ENCODE results near the gene MYO6. TPM values are rescaled to one million over a fixed set of nuclear protein-coding genes. Genes with fewer than 3 reads are reported as not detected.
"Not testable (repeated sequence)": the region's sequence is repeated elsewhere in the genome, so short reads cannot be mapped to it uniquely, and the experiment has no call there.

The MYO6 gene
- total RNA-seq, result 10 to 100 TPM; 16.0 to 28.3 (median 18.3) TPM
- long read RNA-seq, partial matches to known transcripts, result 4 of 5 reads
- long read RNA-seq, other reads (novel, unspliced or antisense), result 1 of 5 reads

DNA sequence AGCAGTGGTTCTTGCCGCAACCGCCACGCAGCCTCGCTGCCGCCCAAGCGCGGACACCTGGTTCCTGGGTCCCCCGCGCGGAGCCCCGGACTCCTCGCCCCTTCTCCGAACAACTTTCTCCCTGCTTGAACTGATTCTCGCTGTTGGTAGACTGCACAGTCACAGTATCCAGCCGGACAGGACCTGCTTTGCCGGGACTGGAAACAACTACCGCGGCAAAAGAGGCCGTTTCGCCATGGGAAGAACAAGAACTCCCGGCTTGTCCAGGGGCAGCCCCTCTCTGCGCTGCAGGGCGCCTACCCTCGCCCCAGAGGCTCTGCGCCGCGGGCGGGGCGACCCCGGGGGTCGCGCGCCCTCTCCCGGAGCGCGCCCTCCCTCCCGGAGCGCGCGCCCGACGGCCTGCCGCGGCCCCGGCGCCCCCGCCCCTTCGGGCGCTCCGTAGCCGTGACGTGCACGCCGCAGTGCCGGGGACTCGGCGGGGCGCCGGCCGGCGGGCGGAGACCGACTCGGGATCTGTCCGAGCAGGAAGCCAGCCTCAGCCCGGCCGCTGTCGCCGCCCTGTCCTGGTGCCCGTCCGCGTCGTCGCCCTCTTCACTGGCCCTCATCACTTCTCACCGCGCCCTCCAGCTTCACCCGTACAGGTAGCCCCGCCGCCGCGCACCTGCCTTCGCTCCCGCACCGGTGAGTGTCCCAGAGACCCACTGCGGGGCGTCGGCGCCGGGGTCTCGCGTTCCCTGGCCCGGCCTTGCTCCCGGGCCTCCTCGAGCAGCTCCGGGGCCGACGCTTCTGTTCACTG lies at the start of gene MYO6:
TSS of gene MYO6 (plus strand) at position 497 of the 796 bp plus-strand sequence. CDS start 68,309 bp downstream, outside the sequence.
- DNase-seq (peak; percentile 87 to 88 (median 88)), ATAC-seq (peak; percentile 88 to 97 (median 96))
- Histone ChIP-seq H3K4me1 (peaks cover 0 to 3% (median 0%) of the 10 kb centered on the region in 4 donors), H3K9me3 (no peaks in the 10 kb centered on the region), H3K27me3 (no peaks in the 10 kb centered on the region), H3K36me3 (no peaks in the 10 kb centered on the region), H3K4me3 (peak within 1 kb of the TSS; percentile 90 to 97 (median 91)), H3K27ac (peak within 1 kb of the TSS; percentile 85 to 90 (median 87))
- intact Hi-C loops (cut with DNase I), result no loop called here
- WGBS (ENCODE audit: insufficient coverage, low coverage, low lambda C conversion rate, missing lambda C conversion rate), result 0% methylated on average over 11 of the region's 97 CpGs
- TF ChIP-seq, protein P1, sequence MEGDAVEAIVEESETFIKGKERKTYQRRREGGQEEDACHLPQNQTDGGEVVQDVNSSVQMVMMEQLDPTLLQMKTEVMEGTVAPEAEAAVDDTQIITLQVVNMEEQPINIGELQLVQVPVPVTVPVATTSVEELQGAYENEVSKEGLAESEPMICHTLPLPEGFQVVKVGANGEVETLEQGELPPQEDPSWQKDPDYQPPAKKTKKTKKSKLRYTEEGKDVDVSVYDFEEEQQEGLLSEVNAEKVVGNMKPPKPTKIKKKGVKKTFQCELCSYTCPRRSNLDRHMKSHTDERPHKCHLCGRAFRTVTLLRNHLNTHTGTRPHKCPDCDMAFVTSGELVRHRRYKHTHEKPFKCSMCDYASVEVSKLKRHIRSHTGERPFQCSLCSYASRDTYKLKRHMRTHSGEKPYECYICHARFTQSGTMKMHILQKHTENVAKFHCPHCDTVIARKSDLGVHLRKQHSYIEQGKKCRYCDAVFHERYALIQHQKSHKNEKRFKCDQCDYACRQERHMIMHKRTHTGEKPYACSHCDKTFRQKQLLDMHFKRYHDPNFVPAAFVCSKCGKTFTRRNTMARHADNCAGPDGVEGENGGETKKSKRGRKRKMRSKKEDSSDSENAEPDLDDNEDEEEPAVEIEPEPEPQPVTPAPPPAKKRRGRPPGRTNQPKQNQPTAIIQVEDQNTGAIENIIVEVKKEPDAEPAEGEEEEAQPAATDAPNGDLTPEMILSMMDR (IDR thresholded peaks at IDR 0.05), result peak in 1 of 4 donors; percentile 4
- TF ChIP-seq POLR2A (IDR thresholded peaks at IDR 0.05), result peak; percentile 96

DNA sequence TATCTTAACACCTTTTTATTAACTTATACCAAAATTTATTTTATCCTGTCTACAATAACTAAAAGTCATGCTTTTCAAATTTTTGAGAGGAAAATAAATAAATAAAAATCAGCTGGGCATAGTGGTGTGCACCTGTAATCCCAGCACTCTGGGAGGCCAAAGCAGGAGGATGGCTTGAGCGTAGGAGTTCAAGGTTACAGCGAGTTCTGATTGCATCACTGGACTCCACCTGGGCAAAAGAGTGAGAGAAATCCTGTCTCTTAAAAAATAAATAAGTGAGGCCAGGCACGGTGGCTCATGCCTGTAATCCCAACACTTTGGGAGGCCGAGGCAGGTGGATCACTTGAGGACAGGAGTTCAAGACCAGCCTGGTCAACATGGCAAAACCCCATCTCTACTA lies 40.7 kb upstream of the MYO6 start:
- H3K27me3 ChIP-seq; H3K4me1 ChIP-seq; H3K4me3 ChIP-seq; H3K9me3 ChIP-seq; intact Hi-C loops (cut with DNase I); DNase-seq; H3K27ac ChIP-seq; ATAC-seq: not testable (repeated sequence)
- 100% methylated on average over 4 of the region's 4 CpGs for WGBS (ENCODE audit: insufficient coverage, low coverage, low lambda C conversion rate, missing lambda C conversion rate)
- H3K36me3 ChIP-seq, result peaks cover 0 to 42% (median 6%) of the 10 kb centered on the region in 4 donors

DNA sequence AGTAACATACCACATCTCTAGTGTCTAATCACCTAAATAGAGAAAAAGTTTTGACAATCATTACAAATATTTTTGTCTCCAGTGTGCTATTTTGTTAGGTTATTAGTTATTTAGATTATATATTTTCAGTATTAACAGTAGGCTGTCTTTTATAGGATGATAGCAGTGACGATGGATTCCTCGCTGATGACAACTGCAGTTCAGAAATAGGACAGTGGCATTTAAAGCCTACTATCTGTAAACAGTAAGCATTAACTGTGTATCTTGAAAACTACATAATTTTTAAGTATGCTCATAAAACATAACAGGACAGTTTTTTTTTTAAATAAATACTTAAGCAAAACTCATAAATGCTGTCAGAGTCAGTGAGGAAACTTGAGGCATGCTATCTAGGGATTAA lies 37.9 kb upstream of the MYO6 start:
- H3K4me3 ChIP-seq, result no peak overlapping the region
- no peaks in the 10 kb centered on the region for H3K27me3 ChIP-seq
- intact Hi-C loops (cut with DNase I), result no loop called here
- no peaks in the 10 kb centered on the region for H3K4me1 ChIP-seq
- H3K9me3 ChIP-seq, result no peaks in the 10 kb centered on the region
- TF ChIP-seq POLR2A (IDR thresholded peaks at IDR 0.05), result no peak
- TF ChIP-seq, protein P1 (IDR thresholded peaks at IDR 0.05), result no peak
- 86% methylated on average over 2 of the region's 2 CpGs for WGBS (ENCODE audit: insufficient coverage, low coverage, low lambda C conversion rate, missing lambda C conversion rate)
- H3K36me3 ChIP-seq, result peaks cover 0 to 56% (median 7%) of the 10 kb centered on the region in 4 donors
- DNase-seq (no peak), ATAC-seq (no peak)
- no peak overlapping the region for H3K27ac ChIP-seq

DNA sequence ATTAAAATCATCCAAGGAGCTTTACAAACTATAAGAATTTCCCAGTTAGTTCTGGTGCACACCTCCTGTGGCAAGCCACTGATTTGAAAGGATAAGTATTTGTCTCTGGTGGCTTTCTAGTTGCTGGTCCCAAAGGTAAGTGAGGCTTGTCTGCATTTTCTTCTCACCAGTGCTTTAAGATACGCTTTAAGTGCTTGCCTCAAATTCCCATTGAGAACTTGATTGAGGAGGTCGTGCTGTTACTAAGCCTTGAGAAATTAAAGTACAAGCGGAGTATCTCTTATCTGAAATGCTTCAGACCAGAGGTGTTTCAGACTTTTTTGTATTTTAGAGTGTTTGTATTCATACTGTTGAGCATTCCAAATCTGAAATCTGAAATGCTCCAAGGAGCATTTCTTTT lies 29.9 kb upstream of the MYO6 start:
- Histone ChIP-seq H3K4me1 (no peaks in the 10 kb centered on the region), H3K27ac (no peak overlapping the region), H3K27me3 (no peaks in the 10 kb centered on the region), H3K9me3 (no peaks in the 10 kb centered on the region), H3K4me3 (no peak overlapping the region), H3K36me3 (peaks cover 0 to 17% (median 0%) of the 10 kb centered on the region in 4 donors)
- WGBS (ENCODE audit: insufficient coverage, low coverage, low lambda C conversion rate, missing lambda C conversion rate), result 84% methylated on average over 3 of the region's 3 CpGs
- intact Hi-C loops (cut with DNase I), result no loop called here
- DNase-seq (no peak), ATAC-seq (no peak)
- TF ChIP-seq, protein P1 (IDR thresholded peaks at IDR 0.05), result no peak
- no peak for TF ChIP-seq POLR2A (IDR thresholded peaks at IDR 0.05)

DNA sequence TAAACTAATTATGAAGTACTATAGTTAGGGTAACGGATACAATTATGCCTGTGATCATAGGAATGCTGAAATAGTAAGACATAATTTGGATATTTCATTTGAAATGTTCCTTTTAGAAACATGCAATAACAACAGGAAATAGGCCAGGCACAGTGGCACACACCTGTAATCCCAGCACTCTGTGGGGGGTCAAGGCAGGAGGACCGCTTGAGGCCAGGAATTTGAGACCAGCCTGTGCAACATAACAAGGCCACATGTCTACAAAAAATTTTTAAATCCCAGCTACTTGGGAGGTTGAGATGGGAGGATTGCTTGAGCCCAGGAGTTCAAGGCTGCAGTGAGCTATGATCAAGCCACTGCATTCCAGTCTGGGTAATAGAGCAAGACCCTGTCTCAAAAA lies 25.7 kb upstream of the MYO6 start:
- WGBS (ENCODE audit: insufficient coverage, low coverage, low lambda C conversion rate, missing lambda C conversion rate), result 88% methylated on average over 2 of the region's 2 CpGs
- Histone ChIP-seq H3K27me3 (no peaks in the 10 kb centered on the region), H3K9me3 (no peaks in the 10 kb centered on the region), H3K4me3 (no peak overlapping the region), H3K27ac (no peak overlapping the region), H3K4me1 (no peaks in the 10 kb centered on the region), H3K36me3 (no peaks in the 10 kb centered on the region)
- intact Hi-C loops (cut with DNase I), result no loop called here
- DNase-seq (no peak), ATAC-seq (no peak)
- no peak for TF ChIP-seq POLR2A (IDR thresholded peaks at IDR 0.05)
- TF ChIP-seq, protein P1 (IDR thresholded peaks at IDR 0.05), result no peak

Data from right lobe of liver (tissue), 6 donors.